Lung (tissue), 12 donors: Measurements from ENCODE around the gene IGFBP7. TPM values are rescaled to one million over a fixed set of nuclear protein-coding genes. Genes with fewer than 3 reads are reported as not detected.

Source experiments
- ATAC-seq: fragments of 200-7000 bp; cut with Tn5 transposase; one replicate; pipeline ENCODE4 v1.9.1; 2020; ENCODE audit warnings: moderate number of reproducible peaks; ENCODE audit not compliant: insufficient read depth, low FRiP score
- DNase-seq, 3 donors: peaks; one replicate each; pipeline ENCODE4 v3.0.0-alpha.2; 2013 to 2017
- H3K27ac ChIP-seq, 2 donors: one replicate each; pipeline ENCODE4 v1.5.1; 2013; ENCODE audit warnings: mild to moderate bottlenecking in 2 of 2, moderate library complexity in 2 of 2, control low read depth in 1 of 2, inconsistent platforms in 1 of 2, low read depth in 1 of 2, low read length in 1 of 2
- H3K27me3 ChIP-seq, 3 donors: one replicate each; pipeline ENCODE4 v1.5.1; 2013; ENCODE audit warnings: low read length in 2 of 3; ENCODE audit not compliant: control insufficient read depth in 3 of 3, insufficient read depth in 3 of 3
- H3K36me3 ChIP-seq, 4 donors: one replicate each; pipeline ENCODE4 v1.5.1; 2013; ENCODE audit warnings: low read length in 4 of 4, mild to moderate bottlenecking in 1 of 4, moderate library complexity in 1 of 4; ENCODE audit not compliant: control insufficient read depth in 4 of 4, insufficient read depth in 4 of 4
- H3K4me1 ChIP-seq, 5 donors: one replicate each; pipeline ENCODE4 v1.5.1; 2013; ENCODE audit warnings: low read length in 5 of 5, mild to moderate bottlenecking in 2 of 5, moderate library complexity in 1 of 5; ENCODE audit not compliant: control insufficient read depth in 5 of 5, insufficient read depth in 5 of 5
- H3K4me3 ChIP-seq: one replicate; pipeline ENCODE4 v1.5.1; 2013; ENCODE audit warnings: mild to moderate bottlenecking, control low read depth, moderate library complexity
- H3K9ac ChIP-seq, 2 donors: one replicate each; pipeline ENCODE4 v1.5.1; 2013; ENCODE audit warnings: low read length in 2 of 2, control low read depth in 1 of 2; ENCODE audit not compliant: insufficient read depth in 1 of 2
- H3K9me3 ChIP-seq, 4 donors: one replicate each; pipeline ENCODE4 v1.5.1; 2013; ENCODE audit warnings: low read length in 3 of 4, mild to moderate bottlenecking in 1 of 4, moderate library complexity in 1 of 4; ENCODE audit not compliant: control insufficient read depth in 4 of 4, insufficient read depth in 3 of 4
- CTCF ChIP-seq: IDR thresholded peaks from 2 replicates; pipeline ENCODE4 v1.5.1; 2012; ENCODE audit warnings: mild to moderate bottlenecking; ENCODE audit errors: control extremely low read depth, extremely low read depth
- WGBS, 2 donors: extraction: QIAGEN DNeasy Blood & Tissue Kit; methylation state at CpG; one replicate each; pipeline ENCODE4 v1.1.7; 2013; 5-methylcytosine and 5-hydroxymethylcytosine counted together
- polyA plus RNA-seq, 2 donors: library from polyadenylated mRNA; stranded (reverse); fragments of 200-250 nt; gene quantifications; one replicate each; pipeline ENCODE4 v1.2.1, GENCODE V29; 2013
- total RNA-seq, 2 donors: library from RNA; depleted of rRNA in 1 of 2; stranded (reverse); fragments of >200 nt in 1 of 2; gene quantifications; one replicate each; pipeline ENCODE4 v1.2.1, GENCODE V29; 2014 to 2021
- donor health status: control.
- donor health status: control.
- donor health status: Bipolar disorder and iron deficiency.
- donor health status: healthy.
- donor health status: DM: yes; HTN: yes; CAD: no.

Gene IGFBP7
- total and polyA plus RNA-seq, 4 donors, result 212 to 517 (median 399) TPM

- Histone ChIP-seq H3K27me3 (no peaks in the 10 kb centered on the region), H3K4me1 (peaks cover 0 to 18% (median 0%) of the 10 kb centered on the region in 5 donors), H3K36me3 (no peaks in the 10 kb centered on the region), H3K4me3 (no peak overlapping the region), H3K9me3 (peaks cover 0 to 2% (median 0%) of the 10 kb centered on the region in 4 donors), H3K27ac (no peak overlapping the region), H3K9ac (no peak overlapping the region)
- TF ChIP-seq CTCF, result no peak
- ATAC-seq, result no peak
- 84 to 86% methylated on average over 2 of the region's 2 CpGs for WGBS, 2 donors
- DNase-seq, result no peak
These were observed 39.6 kb upstream of the IGFBP7 start for GRCh38 chr4:57149833-57150232.

GRCh38 chr4:57148831-57149505 is 38.8 kb upstream of the IGFBP7 start:
- Histone ChIP-seq H3K36me3 (no peaks in the 10 kb centered on the region), H3K9me3 (peaks cover 0 to 2% (median 0%) of the 10 kb centered on the region in 4 donors), H3K4me1 (peaks cover 0 to 11% (median 0%) of the 10 kb centered on the region in 5 donors), H3K4me3 (no peak overlapping the region), H3K27me3 (no peaks in the 10 kb centered on the region), H3K9ac (no peak overlapping the region), H3K27ac (no peak overlapping the region)
- no peak for TF ChIP-seq CTCF
- no peak for ATAC-seq
- 80 to 92% methylated on average over 1 of the region's 1 CpG for WGBS, 2 donors
- peak; percentile 17 to 62 (median 60) for DNase-seq

- DNase-seq, result no peak
- Histone ChIP-seq H3K4me1 (peaks cover 0 to 6% (median 0%) of the 10 kb centered on the region in 5 donors), H3K9me3 (peaks cover 0 to 2% (median 0%) of the 10 kb centered on the region in 4 donors), H3K27me3 (no peaks in the 10 kb centered on the region), H3K9ac (no peak overlapping the region), H3K36me3 (no peaks in the 10 kb centered on the region), H3K4me3 (no peak overlapping the region), H3K27ac (no peak overlapping the region)
- WGBS, 2 donors, result 91 to 96% methylated on average over 1 of the region's 1 CpG
- TF ChIP-seq CTCF, result no peak
- ATAC-seq, result no peak
These were observed 38.0 kb upstream of the IGFBP7 start for GRCh38 chr4:57148177-57148576.
